Measurements from ENCODE around the gene SCAP. TPM values are rescaled to one million over a fixed set of nuclear protein-coding genes. Genes with fewer than 3 reads are reported as not detected.

SCAP gene
- total and polyA plus RNA-seq, 2 of the 4 experiments (the other 2 are of a cell fraction), result 25.3 to 34.6 TPM

DNA sequence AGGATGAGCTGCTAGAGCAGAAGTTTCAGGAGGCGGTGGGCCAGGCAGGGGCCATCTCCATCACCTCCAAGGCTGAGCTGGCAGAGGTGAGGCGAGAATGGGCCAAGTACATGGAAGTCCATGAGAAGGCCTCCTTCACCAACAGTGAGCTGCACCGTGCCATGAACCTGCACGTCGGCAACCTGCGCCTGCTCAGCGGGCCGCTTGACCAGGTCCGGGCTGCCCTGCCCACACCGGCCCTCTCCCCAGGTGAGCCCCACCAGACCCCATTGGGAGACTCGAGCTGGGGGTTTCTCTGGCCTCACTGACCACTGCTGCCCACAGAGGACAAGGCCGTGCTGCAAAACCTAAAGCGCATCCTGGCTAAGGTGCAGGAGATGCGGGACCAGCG, 66.9 kb downstream of the SCAP start:
- dilution Hi-C loops (cut with HindIII; ENCODE audit: low sequenced_read_pairs, unreplicated experiment), result no loop called here
- H3K36me3 ChIP-seq (ENCODE audit: control insufficient read depth, insufficient read depth, low read length), result peaks cover 67% of the 10 kb centered on the region

More for the DNA sequence above, 66.9 kb downstream of the SCAP start:
- no peak overlapping the region for H2AFZ ChIP-seq (replicated peaks; ENCODE audit: low read length, poor library complexity)
- intact Hi-C loops (cut with micrococcal nuclease), result no loop called here
- H3K23ac ChIP-seq (ENCODE audit: low read depth, low read length), result no peak overlapping the region
- H2BK5ac ChIP-seq (ENCODE audit: low read depth, low read length, poor library complexity, severe bottlenecking), result no peak overlapping the region
- no peak overlapping the region for H2BK15ac ChIP-seq (ENCODE audit: low read depth, low read length)
- H3K9me1 ChIP-seq (ENCODE audit: insufficient read depth, low read length), result peaks cover 16% of the 10 kb centered on the region
- TSS peak; percentile 18 for BruUV-seq (replicated peaks)
- in situ Hi-C loops (cut with MboI; ENCODE audit: low sequenced_read_pairs), result no loop called here
- H3K27me3 ChIP-seq (ENCODE audit: control insufficient read depth, insufficient read depth, low read length), result no peaks in the 10 kb centered on the region
- peaks cover 45% of the 10 kb centered on the region for H4K20me1 ChIP-seq (ENCODE audit: insufficient read depth, low read length)
- no peak overlapping the region for H3K27ac ChIP-seq (ENCODE audit: insufficient read depth, low read length)
- no peak overlapping the region for H2AK5ac ChIP-seq (ENCODE audit: low read depth, low read length)
- no peak overlapping the region for H3K4me3 ChIP-seq (ENCODE audit: insufficient read depth, low read depth, low read length)
- TF ChIP-seq USF2 (IDR thresholded peaks at IDR 0.05; ENCODE audit: low read depth, low read length) (no peak), BHLHE40 (IDR thresholded peaks at IDR 0.05; ENCODE audit: low read depth, low read length) (no peak), MAZ (IDR thresholded peaks at IDR 0.05; ENCODE audit: borderline replicate concordance, low read depth, low read length) (no peak), SMC3 (IDR thresholded peaks at IDR 0.05; ENCODE audit: low read depth, low read length) (no peak), RAD21 (IDR thresholded peaks at IDR 0.05; ENCODE audit: low read length) (no peak), POLR2A (IDR thresholded peaks at IDR 0.05; ENCODE audit: low read depth, low read length) (no peak), ELK1 (IDR thresholded peaks at IDR 0.05; ENCODE audit: borderline replicate concordance, low read depth, low read length) (no peak), CEBPB (IDR thresholded peaks at IDR 0.05; ENCODE audit: low read depth, low read length) (no peak), NFE2L2 (IDR thresholded peaks at IDR 0.05; ENCODE audit: low read depth, low read length) (no peak), CHD1 (IDR thresholded peaks at IDR 0.05; ENCODE audit: low read depth, low read length) (no peak), FOS (IDR thresholded peaks at IDR 0.05; ENCODE audit: low read depth, low read length) (no peak), MXI1 (IDR thresholded peaks at IDR 0.05; ENCODE audit: borderline replicate concordance, low read depth, low read length) (no peak), RCOR1 (IDR thresholded peaks at IDR 0.05; ENCODE audit: insufficient replicate concordance, low read length) (no peak), MAFK (IDR thresholded peaks at IDR 0.05; ENCODE audit: low read depth, low read length) (no peak), RFX5 (IDR thresholded peaks at IDR 0.05; ENCODE audit: low read depth, low read length) (no peak)
- TF ChIP-seq, protein P1, sequence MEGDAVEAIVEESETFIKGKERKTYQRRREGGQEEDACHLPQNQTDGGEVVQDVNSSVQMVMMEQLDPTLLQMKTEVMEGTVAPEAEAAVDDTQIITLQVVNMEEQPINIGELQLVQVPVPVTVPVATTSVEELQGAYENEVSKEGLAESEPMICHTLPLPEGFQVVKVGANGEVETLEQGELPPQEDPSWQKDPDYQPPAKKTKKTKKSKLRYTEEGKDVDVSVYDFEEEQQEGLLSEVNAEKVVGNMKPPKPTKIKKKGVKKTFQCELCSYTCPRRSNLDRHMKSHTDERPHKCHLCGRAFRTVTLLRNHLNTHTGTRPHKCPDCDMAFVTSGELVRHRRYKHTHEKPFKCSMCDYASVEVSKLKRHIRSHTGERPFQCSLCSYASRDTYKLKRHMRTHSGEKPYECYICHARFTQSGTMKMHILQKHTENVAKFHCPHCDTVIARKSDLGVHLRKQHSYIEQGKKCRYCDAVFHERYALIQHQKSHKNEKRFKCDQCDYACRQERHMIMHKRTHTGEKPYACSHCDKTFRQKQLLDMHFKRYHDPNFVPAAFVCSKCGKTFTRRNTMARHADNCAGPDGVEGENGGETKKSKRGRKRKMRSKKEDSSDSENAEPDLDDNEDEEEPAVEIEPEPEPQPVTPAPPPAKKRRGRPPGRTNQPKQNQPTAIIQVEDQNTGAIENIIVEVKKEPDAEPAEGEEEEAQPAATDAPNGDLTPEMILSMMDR (conservative IDR thresholded peaks at IDR 0.05; ENCODE audit: low read depth, low read length), result no peak
- H4K5ac ChIP-seq (ENCODE audit: low read depth, low read length), result no peak overlapping the region
- ChIA-PET CTCF (no interaction called here), POLR2A (ENCODE audit: unreplicated experiment) (no interaction called here)
- no peak overlapping the region for H4K8ac ChIP-seq (ENCODE audit: low read depth in 2 of 2, low read length in 2 of 2)
- no peak overlapping the region for H3K56ac ChIP-seq (ENCODE audit: extremely low read depth, insufficient read depth, low read length)
- no peak overlapping the region for H2BK20ac ChIP-seq (ENCODE audit: low read depth, low read length)
- no peak overlapping the region for H4K91ac ChIP-seq (ENCODE audit: insufficient read depth, low read depth, low read length)
- 100% methylated on average over 5 of the region's 15 CpGs; no CpG with 5 or more reads in 1 of the 2 experiments for WGBS, 2 experiments (ENCODE audit: extremely low coverage in 2 of 2, insufficient read length in 1 of 2)
- DNase-seq (no peak), ATAC-seq (ENCODE audit: low read depth) (no peak)
- H3K79me1 ChIP-seq (ENCODE audit: low read depth in 1 of 2, low read length in 2 of 2), result peaks cover 8 to 33% of the 10 kb centered on the region in 2 experiments
- H3K4me1 ChIP-seq (ENCODE audit: control insufficient read depth, insufficient read depth, low read length), result peaks cover 11% of the 10 kb centered on the region; the same call in 1 of the 2 replicates
- no peak overlapping the region for H3K9ac ChIP-seq (ENCODE audit: low read depth, low read length)
- H2BK120ac ChIP-seq (ENCODE audit: low read depth, low read length), result no peak overlapping the region
- H3K4me2 ChIP-seq (ENCODE audit: low read depth, low read length), result no peak overlapping the region
- H3K9me3 ChIP-seq (ENCODE audit: control insufficient read depth, insufficient read depth, low read length), result no peaks in the 10 kb centered on the region
- no peak overlapping the region for H2AK9ac ChIP-seq (replicated peaks; ENCODE audit: low read depth, low read length, poor library complexity)
- H3K18ac ChIP-seq (ENCODE audit: low read depth, low read length), result no peak overlapping the region
- no peak overlapping the region for H3K14ac ChIP-seq (replicated peaks; ENCODE audit: low read depth, low read length)
- no peak overlapping the region for H3K4ac ChIP-seq (ENCODE audit: low read depth, low read length)

Data from IMR-90 (cell line).